ENCODE measurements around the gene SERPINB5. TPM values are rescaled to one million over a fixed set of nuclear protein-coding genes. Genes with fewer than 3 reads are reported as not detected.

Gene SERPINB5
- total RNA-seq, 1 experiment from 2014 or later = not detected

DNA sequence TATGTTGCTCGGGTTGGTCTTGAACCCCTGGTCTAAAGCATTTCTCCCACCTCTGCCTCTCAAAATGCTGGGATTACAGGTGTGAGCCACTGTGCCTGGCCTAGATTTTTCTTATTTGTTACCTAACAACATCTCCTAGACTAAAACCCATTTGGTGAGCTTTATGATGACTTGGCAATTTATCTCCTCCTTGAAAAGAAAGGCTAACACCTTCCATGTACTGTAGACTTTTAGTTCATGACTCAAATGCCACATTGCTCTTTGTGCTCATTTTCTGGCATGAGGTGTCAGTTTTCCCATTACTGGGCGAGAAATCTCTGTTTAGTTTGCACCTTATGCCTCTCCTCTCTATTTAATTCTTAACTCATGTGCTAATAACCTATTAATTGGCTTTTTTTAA lies 12.3 kb upstream of the SERPINB5 start:
- Histone ChIP-seq H3K4me1 (ENCODE audit: control insufficient read depth, insufficient read depth, low read length) (no peaks in the 10 kb centered on the region), H3K4me3 (ENCODE audit: low read depth in 2 of 2, low read length in 2 of 2) (no peak overlapping the region), H3K27me3 (ENCODE audit: control insufficient read depth, insufficient read depth, low read length) (no peaks in the 10 kb centered on the region; the same call in 1 of the 2 replicates), H3K36me3 (ENCODE audit: control insufficient read depth, insufficient read depth, low read length) (no peaks in the 10 kb centered on the region), H3K9me3 (ENCODE audit: control insufficient read depth, insufficient read depth, low read depth, low read length) (no peaks in the 10 kb centered on the region), H3K27ac (ENCODE audit: low read length) (no peak overlapping the region)
- BruUV-seq (replicated peaks) = no TSS peak
- intact Hi-C loops (cut with micrococcal nuclease; ENCODE audit: unreplicated experiment) (no loop called here), in situ Hi-C loops (cut with HindIII; ENCODE audit: low pct_unique_long_range_greater_than_20kb, low sequenced_read_pairs) (no loop called here)
- ChIA-PET POLR2A (no interaction called here), CTCF (no interaction called here)
- ATAC-seq (no peak), DNase-seq (ENCODE audit: low read depth, low spot score) (no peak)
- TF ChIP-seq TCF7L2 (IDR thresholded peaks at IDR 0.05; ENCODE audit: low read depth, low read length) (no peak), SIN3A (IDR thresholded peaks at IDR 0.05; ENCODE audit: borderline replicate concordance, insufficient read depth, low read depth, low read length) (no peak), POLR2AphosphoS5 (IDR thresholded peaks at IDR 0.05; ENCODE audit: low read depth, low read length) (no peak), CTCF (IDR thresholded peaks at IDR 0.05) (no peak)
- TF ChIP-seq, protein P1, sequence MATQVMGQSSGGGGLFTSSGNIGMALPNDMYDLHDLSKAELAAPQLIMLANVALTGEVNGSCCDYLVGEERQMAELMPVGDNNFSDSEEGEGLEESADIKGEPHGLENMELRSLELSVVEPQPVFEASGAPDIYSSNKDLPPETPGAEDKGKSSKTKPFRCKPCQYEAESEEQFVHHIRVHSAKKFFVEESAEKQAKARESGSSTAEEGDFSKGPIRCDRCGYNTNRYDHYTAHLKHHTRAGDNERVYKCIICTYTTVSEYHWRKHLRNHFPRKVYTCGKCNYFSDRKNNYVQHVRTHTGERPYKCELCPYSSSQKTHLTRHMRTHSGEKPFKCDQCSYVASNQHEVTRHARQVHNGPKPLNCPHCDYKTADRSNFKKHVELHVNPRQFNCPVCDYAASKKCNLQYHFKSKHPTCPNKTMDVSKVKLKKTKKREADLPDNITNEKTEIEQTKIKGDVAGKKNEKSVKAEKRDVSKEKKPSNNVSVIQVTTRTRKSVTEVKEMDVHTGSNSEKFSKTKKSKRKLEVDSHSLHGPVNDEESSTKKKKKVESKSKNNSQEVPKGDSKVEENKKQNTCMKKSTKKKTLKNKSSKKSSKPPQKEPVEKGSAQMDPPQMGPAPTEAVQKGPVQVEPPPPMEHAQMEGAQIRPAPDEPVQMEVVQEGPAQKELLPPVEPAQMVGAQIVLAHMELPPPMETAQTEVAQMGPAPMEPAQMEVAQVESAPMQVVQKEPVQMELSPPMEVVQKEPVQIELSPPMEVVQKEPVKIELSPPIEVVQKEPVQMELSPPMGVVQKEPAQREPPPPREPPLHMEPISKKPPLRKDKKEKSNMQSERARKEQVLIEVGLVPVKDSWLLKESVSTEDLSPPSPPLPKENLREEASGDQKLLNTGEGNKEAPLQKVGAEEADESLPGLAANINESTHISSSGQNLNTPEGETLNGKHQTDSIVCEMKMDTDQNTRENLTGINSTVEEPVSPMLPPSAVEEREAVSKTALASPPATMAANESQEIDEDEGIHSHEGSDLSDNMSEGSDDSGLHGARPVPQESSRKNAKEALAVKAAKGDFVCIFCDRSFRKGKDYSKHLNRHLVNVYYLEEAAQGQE (IDR thresholded peaks at IDR 0.05; ENCODE audit: insufficient read depth in 1 of 2, low read depth in 2 of 2, low read length in 1 of 2) = no peak

DNA sequence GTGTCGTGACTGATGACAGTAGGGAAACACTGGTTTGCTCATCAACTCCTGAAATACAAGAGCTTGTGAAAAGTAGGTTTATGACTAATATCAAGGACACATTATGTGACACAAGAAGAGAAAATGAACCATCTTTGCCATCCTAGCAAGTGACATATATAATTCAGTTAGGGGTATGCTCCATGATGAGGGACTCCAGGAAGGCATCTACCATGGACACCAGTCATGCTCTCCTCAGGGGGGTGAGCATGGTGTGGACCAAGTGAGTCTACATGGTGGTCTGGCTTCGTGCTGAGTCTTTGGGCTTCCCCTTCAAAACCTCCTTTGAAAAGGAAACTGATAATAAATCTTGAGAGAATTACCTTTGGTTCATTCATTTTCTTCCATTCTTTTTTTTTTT lies 11.7 kb upstream of the SERPINB5 start:
- H3K27ac ChIP-seq (ENCODE audit: low read length) = no peak overlapping the region
- no TSS peak for BruUV-seq (replicated peaks)
- DNase-seq (ENCODE audit: low read depth, low spot score) (no peak), ATAC-seq (no peak)
- TF ChIP-seq CTCF (IDR thresholded peaks at IDR 0.05) (no peak), TCF7L2 (IDR thresholded peaks at IDR 0.05; ENCODE audit: low read depth, low read length) (no peak)
- TF ChIP-seq, protein P1 (IDR thresholded peaks at IDR 0.05; ENCODE audit: insufficient read depth in 1 of 2, low read depth in 2 of 2, low read length in 1 of 2) = no peak
- H3K9me3 ChIP-seq (ENCODE audit: control insufficient read depth, insufficient read depth, low read depth, low read length) = no peaks in the 10 kb centered on the region
- in situ Hi-C loops (cut with HindIII; ENCODE audit: low pct_unique_long_range_greater_than_20kb, low sequenced_read_pairs) = no loop called here
- intact Hi-C loops (cut with micrococcal nuclease; ENCODE audit: unreplicated experiment) = no loop called here
- ChIA-PET CTCF (no interaction called here), POLR2A (no interaction called here)
- no peaks in the 10 kb centered on the region for H3K36me3 ChIP-seq (ENCODE audit: control insufficient read depth, insufficient read depth, low read length)
- H3K4me3 ChIP-seq (ENCODE audit: low read depth in 2 of 2, low read length in 2 of 2) = no peak overlapping the region
- H3K4me1 ChIP-seq (ENCODE audit: control insufficient read depth, insufficient read depth, low read length) = no peaks in the 10 kb centered on the region
- no peaks in the 10 kb centered on the region; the same call in 1 of the 2 replicates for H3K27me3 ChIP-seq (ENCODE audit: control insufficient read depth, insufficient read depth, low read length)
